ENCODE measurements around the gene ANK3. TPM values are rescaled to one million over a fixed set of nuclear protein-coding genes. Genes with fewer than 3 reads are reported as not detected.

ANK3 gene
- polyA plus RNA-seq, 1 donor, result 89.1 TPM

DNA sequence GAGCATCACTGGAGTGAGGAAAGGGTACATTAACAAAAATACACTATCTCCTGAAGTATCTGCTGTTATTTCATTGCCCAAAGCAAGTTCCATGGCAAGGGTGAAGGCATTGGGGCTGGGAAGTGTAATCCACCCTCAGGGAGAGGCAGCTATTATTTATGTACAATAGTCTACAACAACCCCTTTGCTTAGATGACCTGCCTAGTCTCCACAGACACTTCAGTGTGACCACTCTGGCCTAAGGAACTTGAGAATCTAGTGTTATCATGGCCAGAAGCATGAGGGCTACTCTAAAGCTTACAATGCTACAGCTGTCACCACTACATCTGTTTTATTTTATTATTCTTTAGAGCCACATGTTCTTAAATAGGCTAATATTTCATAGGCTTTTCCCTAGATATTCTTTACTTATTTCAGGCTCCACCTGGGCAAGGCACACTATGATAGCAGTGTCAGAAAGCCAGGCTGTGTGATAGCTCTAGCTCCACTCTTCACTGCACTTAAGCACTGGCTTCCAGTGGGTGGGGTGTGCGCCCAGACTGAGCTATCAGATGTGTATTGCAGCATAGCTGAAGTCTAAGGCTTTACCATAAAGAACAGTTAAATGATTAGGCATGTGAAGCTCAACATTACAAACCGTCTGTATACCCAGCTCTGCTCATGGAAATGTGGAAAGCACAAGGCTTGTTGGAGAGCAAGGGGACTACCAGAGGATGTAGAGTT lies 366.4 kb downstream of the ANK3 start:
- Histone ChIP-seq H3K9me3 (ENCODE audit: control insufficient read depth, low read depth, low read length) (no peaks in the 10 kb centered on the region), H3K4me1 (ENCODE audit: control insufficient read depth, insufficient read depth, low read length) (no peaks in the 10 kb centered on the region), H3K4me3 (ENCODE audit: low read length) (no peak overlapping the region), H3K36me3 (ENCODE audit: control insufficient read depth, insufficient read depth, low read length) (no peaks in the 10 kb centered on the region), H3K27me3 (ENCODE audit: control insufficient read depth, insufficient read depth, low read length) (no peaks in the 10 kb centered on the region), H3K27ac (ENCODE audit: low read length) (no peak overlapping the region)
- DNase-seq, result no peak
- WGBS (ENCODE audit: insufficient coverage, low lambda C conversion rate), result no CpG with 5 or more reads among the region's 2 CpGs

DNA sequence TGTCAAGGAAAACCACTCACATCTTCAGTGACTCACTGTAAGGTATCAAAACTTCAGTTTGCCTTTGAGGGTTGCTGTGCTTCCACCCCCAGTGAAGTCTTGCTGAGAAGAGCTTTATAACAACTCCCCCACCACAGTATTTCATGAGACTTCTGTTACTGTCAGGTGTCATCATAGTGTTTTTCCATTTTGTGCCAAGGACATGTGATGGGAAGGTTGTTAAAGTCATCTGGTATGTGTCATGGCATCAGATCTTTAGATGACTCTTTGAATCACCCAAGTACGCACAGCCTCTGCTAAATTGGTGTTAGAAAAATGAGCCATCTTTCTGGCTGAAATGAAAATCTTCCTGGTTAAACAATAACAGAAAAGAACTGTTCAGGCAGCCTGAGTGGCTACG lies 368.3 kb downstream of the ANK3 start:
- Histone ChIP-seq H3K36me3 (ENCODE audit: control insufficient read depth, insufficient read depth, low read length) (no peaks in the 10 kb centered on the region), H3K9me3 (ENCODE audit: control insufficient read depth, low read depth, low read length) (no peaks in the 10 kb centered on the region), H3K27me3 (ENCODE audit: control insufficient read depth, insufficient read depth, low read length) (no peaks in the 10 kb centered on the region), H3K4me3 (ENCODE audit: low read length) (no peak overlapping the region), H3K27ac (ENCODE audit: low read length) (no peak overlapping the region), H3K4me1 (ENCODE audit: control insufficient read depth, insufficient read depth, low read length) (no peaks in the 10 kb centered on the region)
- 80% methylated on average over 1 of the region's 2 CpGs for WGBS (ENCODE audit: insufficient coverage, low lambda C conversion rate)
- DNase-seq, result no peak

DNA sequence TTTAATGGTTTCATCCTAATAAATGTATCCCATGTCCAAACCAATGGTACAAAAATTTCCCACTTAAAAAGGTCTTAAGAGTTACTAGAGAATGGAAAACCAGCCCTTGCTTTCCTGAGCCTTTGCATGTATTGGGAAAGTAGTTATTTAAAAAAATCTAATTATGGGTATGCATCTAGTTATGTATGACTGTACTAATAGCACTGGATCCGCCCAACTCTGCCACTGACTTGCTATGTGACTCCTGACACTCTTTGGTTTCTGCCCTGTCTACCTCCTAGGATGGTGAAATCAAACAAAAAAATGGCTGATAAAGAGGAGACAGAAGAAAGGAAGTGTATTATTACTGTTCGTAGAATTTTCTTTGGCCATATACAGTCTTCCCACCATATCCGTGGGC lies 372.9 kb downstream of the ANK3 start:
- H3K4me3 ChIP-seq (ENCODE audit: low read length), result no peak overlapping the region
- H3K27me3 ChIP-seq (ENCODE audit: control insufficient read depth, insufficient read depth, low read length), result no peaks in the 10 kb centered on the region
- H3K27ac ChIP-seq (ENCODE audit: low read length), result no peak overlapping the region
- DNase-seq, result no peak
- 100% methylated on average over 2 of the region's 3 CpGs for WGBS (ENCODE audit: insufficient coverage, low lambda C conversion rate)
- no peaks in the 10 kb centered on the region for H3K9me3 ChIP-seq (ENCODE audit: control insufficient read depth, low read depth, low read length)
- no peaks in the 10 kb centered on the region for H3K4me1 ChIP-seq (ENCODE audit: control insufficient read depth, insufficient read depth, low read length)
- H3K36me3 ChIP-seq (ENCODE audit: control insufficient read depth, insufficient read depth, low read length), result no peaks in the 10 kb centered on the region

DNA sequence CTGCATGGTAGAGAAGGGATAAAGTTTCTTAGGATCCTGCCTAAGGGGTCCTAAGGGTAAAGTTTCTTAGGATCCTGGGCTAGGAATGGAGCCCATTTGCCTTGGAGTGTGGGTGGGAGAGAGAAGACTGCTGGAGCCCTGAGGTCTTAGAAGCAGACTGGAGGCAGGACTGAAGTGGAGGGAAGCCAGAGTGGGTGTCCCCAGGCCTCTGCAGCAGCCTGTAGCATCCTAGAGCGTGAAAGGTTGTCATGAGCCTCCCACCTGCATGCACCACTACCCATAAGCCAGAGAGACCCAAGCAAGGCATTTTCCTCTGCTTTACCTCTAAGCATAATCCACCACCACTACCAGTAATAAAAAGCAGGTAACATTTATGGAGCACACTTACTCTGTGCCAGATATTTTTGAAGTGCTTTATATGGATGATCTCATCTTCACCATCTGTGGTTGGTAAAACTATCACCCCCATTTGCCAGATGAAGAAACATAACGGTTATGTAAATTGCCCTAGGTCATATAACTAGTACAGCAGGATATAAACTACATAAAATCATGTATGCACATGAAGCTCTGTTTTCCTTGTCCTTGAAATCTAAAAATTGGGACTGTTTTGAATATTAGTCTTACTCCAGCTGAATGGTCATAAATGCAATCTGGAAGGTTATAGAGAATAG lies 379.8 kb downstream of the ANK3 start:
- H3K4me3 ChIP-seq (ENCODE audit: low read length), result no peak overlapping the region
- H3K27me3 ChIP-seq (ENCODE audit: control insufficient read depth, insufficient read depth, low read length), result no peaks in the 10 kb centered on the region
- no CpG with 5 or more reads among the region's 2 CpGs for WGBS (ENCODE audit: insufficient coverage, low lambda C conversion rate)

DNA sequence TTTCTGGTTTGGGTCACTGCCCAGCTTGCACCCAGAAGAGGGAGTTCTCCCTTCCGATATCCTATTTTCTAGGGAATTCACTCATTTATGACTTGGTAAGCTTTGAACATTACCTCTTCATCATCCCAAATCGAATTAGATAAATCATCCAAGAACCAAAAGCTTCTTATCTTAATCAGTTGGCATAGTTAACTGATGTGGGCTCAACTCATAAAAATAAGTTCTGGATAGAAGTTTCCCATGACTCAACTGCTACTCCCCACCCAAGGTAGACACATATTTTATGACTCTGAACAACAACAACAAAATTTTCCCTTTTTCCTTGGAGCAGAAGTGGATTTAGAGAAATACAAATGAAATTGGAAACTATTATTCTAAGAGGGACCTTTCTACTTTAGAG lies 380.4 kb downstream of the ANK3 start:
- H3K4me1 ChIP-seq (ENCODE audit: control insufficient read depth, insufficient read depth, low read length), result no peaks in the 10 kb centered on the region
- no peaks in the 10 kb centered on the region for H3K9me3 ChIP-seq (ENCODE audit: control insufficient read depth, low read depth, low read length)
- H3K27me3 ChIP-seq (ENCODE audit: control insufficient read depth, insufficient read depth, low read length), result no peaks in the 10 kb centered on the region
- no CpG with 5 or more reads among the region's 2 CpGs for WGBS (ENCODE audit: insufficient coverage, low lambda C conversion rate)
- no peaks in the 10 kb centered on the region for H3K36me3 ChIP-seq (ENCODE audit: control insufficient read depth, insufficient read depth, low read length)
- DNase-seq, result no peak
- no peak overlapping the region for H3K4me3 ChIP-seq (ENCODE audit: low read length)
- no peak overlapping the region for H3K27ac ChIP-seq (ENCODE audit: low read length)

More for the DNA sequence above, 379.8 kb downstream of the ANK3 start:
- Histone ChIP-seq H3K36me3 (ENCODE audit: control insufficient read depth, insufficient read depth, low read length) (no peaks in the 10 kb centered on the region), H3K9me3 (ENCODE audit: control insufficient read depth, low read depth, low read length) (no peaks in the 10 kb centered on the region), H3K27ac (ENCODE audit: low read length) (no peak overlapping the region), H3K4me1 (ENCODE audit: control insufficient read depth, insufficient read depth, low read length) (no peaks in the 10 kb centered on the region)
- no peak for DNase-seq

DNA sequence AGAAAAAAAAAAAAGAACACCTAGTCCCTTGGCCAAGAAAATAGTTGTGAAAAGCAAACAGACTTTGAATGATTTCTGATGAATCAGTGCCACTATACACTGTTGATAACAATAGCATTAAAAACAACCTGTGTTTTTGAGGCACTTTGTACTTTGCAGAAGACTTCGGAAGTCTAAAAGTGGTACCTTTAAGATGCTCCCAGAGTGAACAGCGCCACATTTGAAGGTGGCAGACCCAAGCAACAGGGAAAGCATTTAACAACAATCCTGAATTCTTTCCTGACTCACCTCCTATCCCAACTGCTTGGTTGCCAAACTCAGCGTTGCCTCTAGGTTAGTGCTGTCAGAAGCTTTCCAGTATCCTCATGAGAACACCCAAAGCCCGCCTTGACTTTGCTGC lies 380.9 kb downstream of the ANK3 start:
- no peak overlapping the region for H3K27ac ChIP-seq (ENCODE audit: low read length)
- H3K9me3 ChIP-seq (ENCODE audit: control insufficient read depth, low read depth, low read length), result no peaks in the 10 kb centered on the region
- H3K36me3 ChIP-seq (ENCODE audit: control insufficient read depth, insufficient read depth, low read length), result no peaks in the 10 kb centered on the region
- H3K27me3 ChIP-seq (ENCODE audit: control insufficient read depth, insufficient read depth, low read length), result no peaks in the 10 kb centered on the region
- WGBS (ENCODE audit: insufficient coverage, low lambda C conversion rate), result 100% methylated on average over 1 of the region's 4 CpGs
- DNase-seq, result no peak
- no peak overlapping the region for H3K4me3 ChIP-seq (ENCODE audit: low read length)
- no peaks in the 10 kb centered on the region for H3K4me1 ChIP-seq (ENCODE audit: control insufficient read depth, insufficient read depth, low read length)

DNA sequence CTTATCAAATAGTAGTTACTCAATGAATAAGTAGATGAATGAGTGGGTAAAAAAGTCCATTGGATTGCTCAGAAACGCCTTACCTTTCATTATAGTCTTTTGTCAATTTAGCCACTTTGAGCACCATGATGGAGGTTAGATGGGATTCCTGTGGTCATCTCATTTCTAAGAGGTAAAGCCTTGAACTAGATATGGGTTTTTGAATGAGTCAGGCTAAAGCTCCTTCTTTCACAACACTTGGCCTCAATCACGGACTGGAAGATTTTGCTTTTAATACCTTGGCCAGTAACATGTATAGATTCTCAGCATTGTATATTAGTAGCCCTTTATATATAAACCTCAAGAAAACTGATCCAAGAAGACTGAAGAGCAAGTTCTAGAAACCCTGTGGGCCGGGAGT lies 383.6 kb downstream of the ANK3 start:
- no peak for DNase-seq
- WGBS (ENCODE audit: insufficient coverage, low lambda C conversion rate), result 100% methylated on average over 2 of the region's 3 CpGs
- H3K4me3 ChIP-seq (ENCODE audit: low read length), result no peak overlapping the region
- H3K9me3 ChIP-seq (ENCODE audit: control insufficient read depth, low read depth, low read length), result no peaks in the 10 kb centered on the region
- H3K27me3 ChIP-seq (ENCODE audit: control insufficient read depth, insufficient read depth, low read length), result no peaks in the 10 kb centered on the region
- no peaks in the 10 kb centered on the region for H3K36me3 ChIP-seq (ENCODE audit: control insufficient read depth, insufficient read depth, low read length)
- no peaks in the 10 kb centered on the region for H3K4me1 ChIP-seq (ENCODE audit: control insufficient read depth, insufficient read depth, low read length)
- no peak overlapping the region for H3K27ac ChIP-seq (ENCODE audit: low read length)

DNA sequence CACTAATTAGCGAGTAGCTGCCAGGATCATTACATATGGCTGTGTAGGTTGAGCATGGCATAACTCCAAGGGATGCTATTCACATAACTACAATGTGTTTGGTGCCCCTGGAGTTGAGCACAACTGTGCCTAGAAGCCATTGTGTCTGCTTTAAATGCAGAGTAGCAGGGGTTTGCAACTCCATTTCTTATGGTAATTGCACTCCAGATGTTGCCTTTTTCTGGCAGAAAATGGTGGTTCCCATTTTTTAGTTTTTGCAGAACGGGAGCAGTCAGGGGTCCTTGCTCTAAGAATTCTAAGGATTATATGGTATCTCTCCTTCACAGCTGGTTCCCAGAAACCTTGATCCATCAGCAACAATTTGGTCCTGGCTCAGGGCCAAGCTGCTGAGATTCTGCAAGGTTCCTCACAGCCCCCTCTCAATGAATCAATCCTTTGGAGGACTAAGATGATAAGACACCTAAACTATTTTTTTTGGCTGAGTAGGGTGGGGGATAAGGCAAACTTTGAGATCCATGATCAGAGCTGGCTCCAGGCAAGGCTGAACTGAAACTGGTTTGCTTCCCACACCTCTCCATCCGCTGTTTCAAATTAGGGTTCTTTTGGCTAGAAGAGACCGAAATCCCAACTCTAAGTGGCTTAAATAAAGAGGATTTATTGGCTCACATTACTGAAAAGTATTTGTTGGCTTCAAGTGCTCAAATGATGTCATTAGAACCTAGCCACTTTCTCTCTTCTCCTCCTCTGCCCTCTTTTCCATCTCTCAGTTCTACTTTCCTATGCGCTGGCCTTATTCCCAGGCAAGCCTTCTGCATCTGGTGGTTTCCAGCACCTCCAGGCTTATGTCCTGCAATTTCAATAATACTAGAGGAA lies 385.8 kb downstream of the ANK3 start:
- Histone ChIP-seq H3K9me3 (ENCODE audit: control insufficient read depth, low read depth, low read length) (no peaks in the 10 kb centered on the region), H3K4me3 (ENCODE audit: low read length) (no peak overlapping the region)

DNA sequence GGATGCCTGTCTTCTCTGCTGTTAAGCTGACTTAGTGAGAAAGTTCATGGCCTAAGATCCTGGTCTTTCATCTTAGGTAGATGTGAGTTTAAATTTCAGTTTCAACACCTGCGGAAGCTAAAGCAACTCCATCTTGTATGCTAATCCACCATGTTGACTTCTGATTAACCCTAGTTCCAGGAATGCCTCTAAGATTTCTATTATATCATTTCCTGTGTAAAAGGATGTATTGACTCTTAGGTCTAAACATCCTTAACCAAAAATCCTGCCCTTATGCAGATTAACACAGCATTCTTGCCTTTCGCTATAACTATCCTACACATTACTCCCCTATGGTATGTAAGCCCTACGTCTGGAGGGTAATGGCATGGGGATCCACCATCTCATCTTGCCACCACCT lies 388.9 kb downstream of the ANK3 start:
- H3K9me3 ChIP-seq (ENCODE audit: control insufficient read depth, low read depth, low read length), result no peaks in the 10 kb centered on the region
- H3K4me3 ChIP-seq (ENCODE audit: low read length), result no peak overlapping the region
- DNase-seq, result no peak
- no CpG with 5 or more reads among the region's 3 CpGs for WGBS (ENCODE audit: insufficient coverage, low lambda C conversion rate)
- H3K4me1 ChIP-seq (ENCODE audit: control insufficient read depth, insufficient read depth, low read length), result no peaks in the 10 kb centered on the region
- H3K27ac ChIP-seq (ENCODE audit: low read length), result no peak overlapping the region
- H3K36me3 ChIP-seq (ENCODE audit: control insufficient read depth, insufficient read depth, low read length), result no peaks in the 10 kb centered on the region
- no peaks in the 10 kb centered on the region for H3K27me3 ChIP-seq (ENCODE audit: control insufficient read depth, insufficient read depth, low read length)

More for the DNA sequence above, 385.8 kb downstream of the ANK3 start:
- Histone ChIP-seq H3K4me1 (ENCODE audit: control insufficient read depth, insufficient read depth, low read length) (no peaks in the 10 kb centered on the region), H3K36me3 (ENCODE audit: control insufficient read depth, insufficient read depth, low read length) (no peaks in the 10 kb centered on the region), H3K27ac (ENCODE audit: low read length) (no peak overlapping the region), H3K27me3 (ENCODE audit: control insufficient read depth, insufficient read depth, low read length) (no peaks in the 10 kb centered on the region)
- no CpG with 5 or more reads among the region's 5 CpGs for WGBS (ENCODE audit: insufficient coverage, low lambda C conversion rate)
- no peak for DNase-seq

DNA sequence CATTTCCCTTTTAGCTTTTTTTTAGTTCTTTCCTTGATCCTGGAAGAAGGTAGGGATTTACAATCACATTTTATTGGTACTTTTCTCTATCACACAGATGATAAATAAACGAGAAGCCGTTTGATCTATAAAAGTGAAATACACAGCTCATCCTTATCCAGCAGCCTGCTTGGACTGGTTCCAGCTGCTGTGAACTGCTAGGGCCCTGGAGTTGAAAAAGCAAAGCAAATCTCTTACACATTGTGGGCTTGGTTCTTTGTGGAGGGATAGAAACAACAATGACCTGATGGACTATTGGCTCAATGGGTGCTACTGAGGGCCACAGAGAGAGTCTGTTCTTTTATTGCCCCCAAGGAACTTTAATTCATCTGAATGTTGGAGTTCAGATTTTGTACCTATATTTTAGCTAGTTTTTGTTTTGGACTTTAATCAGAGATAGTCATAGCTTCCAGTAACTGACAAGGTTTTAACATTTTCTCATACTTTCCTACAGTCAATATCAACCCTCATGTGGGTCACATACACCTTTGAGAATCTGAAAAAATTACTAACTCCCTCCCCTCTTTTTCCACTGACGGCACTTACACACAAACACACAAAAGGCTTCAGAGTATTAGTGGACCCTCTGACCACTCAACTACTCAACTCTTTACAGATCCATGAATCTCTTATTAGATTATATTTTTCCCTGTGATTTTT lies 391.7 kb downstream of the ANK3 start:
- no peaks in the 10 kb centered on the region for H3K27me3 ChIP-seq (ENCODE audit: control insufficient read depth, insufficient read depth, low read length)
- no peak overlapping the region for H3K27ac ChIP-seq (ENCODE audit: low read length)
- no peaks in the 10 kb centered on the region for H3K36me3 ChIP-seq (ENCODE audit: control insufficient read depth, insufficient read depth, low read length)
- no peaks in the 10 kb centered on the region for H3K9me3 ChIP-seq (ENCODE audit: control insufficient read depth, low read depth, low read length)
- WGBS (ENCODE audit: insufficient coverage, low lambda C conversion rate), result no CpG with 5 or more reads among the region's 3 CpGs
- DNase-seq, result no peak
- H3K4me1 ChIP-seq (ENCODE audit: control insufficient read depth, insufficient read depth, low read length), result no peaks in the 10 kb centered on the region
- no peak overlapping the region for H3K4me3 ChIP-seq (ENCODE audit: low read length)
